ENCODE results near the gene MISP3.
A peak's percentile ranks its signal among the peaks of the same experiment; 100 is the strongest.
"Not testable (repeated sequence)": the region's sequence is repeated elsewhere in the genome, so short reads cannot be mapped to it uniquely, and the experiment has no call there.

MISP3 gene

GRCh38 chr19:14072535-14073260, at the start of gene MISP3:
Gene MISP3, plus strand, starts transcription at chr19:14072786. Its CDS starts 524 bp downstream, at chr19:14073310.
- DNase-seq (ENCODE audit: low read depth in 1 of 2, low spot score in 1 of 2): no peak

- no peak for DNase-seq (ENCODE audit: low read depth in 1 of 2, low spot score in 1 of 2)
Observed at GRCh38 chr19:14023404-14024235, 49.0 kb upstream of the MISP3 start.

- DNase-seq (ENCODE audit: low read depth in 1 of 2, low spot score in 1 of 2): not testable (repeated sequence)
Observed at GRCh38 chr19:14026652-14027192, 45.9 kb upstream of the MISP3 start.

- DNase-seq (ENCODE audit: low read depth in 1 of 2, low spot score in 1 of 2): no peak
Observed at GRCh38 chr19:14027856-14028450, 44.6 kb upstream of the MISP3 start, which contains the start of gene RLN3. Gene RLN3, plus strand, starts transcription at chr19:14028148. Its CDS starts 57 bp downstream, at chr19:14028205.

- no peak for DNase-seq (ENCODE audit: low read depth in 1 of 2, low spot score in 1 of 2)
Observed at GRCh38 chr19:14028901-14029300, 43.7 kb upstream of the MISP3 start.

GRCh38 chr19:14030997-14031718, 41.4 kb upstream of the MISP3 start:
- no peak for DNase-seq (ENCODE audit: low read depth in 1 of 2, low spot score in 1 of 2)

GRCh38 chr19:14031719-14032480, 40.7 kb upstream of the MISP3 start, which contains the start of gene IL27RA:
Gene IL27RA, plus strand, starts transcription at chr19:14031762. Its CDS starts 111 bp downstream, at chr19:14031873.
- DNase-seq (ENCODE audit: low read depth in 1 of 2, low spot score in 1 of 2): peak; percentile 65 to 73

GRCh38 chr19:14033946-14034345, 38.6 kb upstream of the MISP3 start:
- DNase-seq (ENCODE audit: low read depth in 1 of 2, low spot score in 1 of 2): no peak

- not testable (repeated sequence) for DNase-seq (ENCODE audit: low read depth in 1 of 2, low spot score in 1 of 2)
Observed at GRCh38 chr19:14035159-14035558, 37.4 kb upstream of the MISP3 start.

- no peak for DNase-seq (ENCODE audit: low read depth in 1 of 2, low spot score in 1 of 2)
Observed at GRCh38 chr19:14035706-14036105, 36.9 kb upstream of the MISP3 start.

GRCh38 chr19:14039181-14039580, 33.4 kb upstream of the MISP3 start:
- no peak for DNase-seq (ENCODE audit: low read depth in 1 of 2, low spot score in 1 of 2)

- not testable (repeated sequence) for DNase-seq (ENCODE audit: low read depth in 1 of 2, low spot score in 1 of 2)
Observed at GRCh38 chr19:14042659-14043608, 29.7 kb upstream of the MISP3 start.

- DNase-seq (ENCODE audit: low read depth in 1 of 2, low spot score in 1 of 2): not testable (repeated sequence)
Observed at GRCh38 chr19:14047866-14048265, 24.7 kb upstream of the MISP3 start.

GRCh38 chr19:14048443-14049153, 24.0 kb upstream of the MISP3 start:
- peak; percentile 54 to 76 for DNase-seq (ENCODE audit: low read depth in 1 of 2, low spot score in 1 of 2)

GRCh38 chr19:14050512-14050911, 22.1 kb upstream of the MISP3 start:
- DNase-seq (ENCODE audit: low read depth in 1 of 2, low spot score in 1 of 2): no peak

GRCh38 chr19:14050961-14051360, 21.6 kb upstream of the MISP3 start:
- not testable (repeated sequence) for DNase-seq (ENCODE audit: low read depth in 1 of 2, low spot score in 1 of 2)

- no peak for DNase-seq (ENCODE audit: low read depth in 1 of 2, low spot score in 1 of 2)
Observed at GRCh38 chr19:14051980-14052379, 20.6 kb upstream of the MISP3 start.

GRCh38 chr19:14052470-14052869, 20.1 kb upstream of the MISP3 start:
- DNase-seq (ENCODE audit: low read depth in 1 of 2, low spot score in 1 of 2): no peak

Measured in stimulated activated CD4-positive, alpha-beta T cell treated with anti-CD3 and anti-CD28 coated beads, Interleukin-15, amount 100 ng/mL, for 1 hour (primary cell).